K562 (cell line): Measurements from ENCODE around the gene WDR1. TPM values are rescaled to one million over a fixed set of nuclear protein-coding genes. Genes with fewer than 3 reads are reported as not detected.

Source experiments
- ATF1 ChIP-seq, 2 experiments: fragments of 450-650 bp in 1 of 2; IDR thresholded peaks; 2 replicates each; pipeline ENCODE4 v1.6.1; 2016; ENCODE audit warnings: missing compliant biosample characterization in 1 of 2, missing genetic modification characterization in 1 of 2
- CCAR2 ChIP-seq: fragments of 200-400 bp; formaldehyde crosslinking; IDR thresholded peaks from 2 replicates; pipeline ENCODE4 v1.6.1; 2017; ENCODE audit warnings: mild to moderate bottlenecking, low read depth, low read length
- CREB1 ChIP-seq, 2 experiments: sonication (generic) in 1 of 2; formaldehyde crosslinking in 1 of 2; IDR thresholded peaks; 2 replicates each; pipeline versions ENCODE4 v1.6.1 to v1.8.0; 2012 to 2022; ENCODE audit warnings: inconsistent platforms in 1 of 2, mild to moderate bottlenecking in 1 of 2, missing genetic modification reagents in 1 of 2, moderate library complexity in 1 of 2
- GABPB1 ChIP-seq: sonication (generic); formaldehyde crosslinking; IDR thresholded peaks from 2 replicates; pipeline ENCODE4 v1.8.0; 2022; ENCODE audit warnings: mild to moderate bottlenecking, missing genetic modification reagents
- HDAC8 ChIP-seq: fragments of 450-650 bp; IDR thresholded peaks from 2 replicates; pipeline ENCODE4 v1.6.1; 2016; ENCODE audit warnings: mild to moderate bottlenecking, missing genetic modification characterization, moderate library complexity, missing compliant biosample characterization
- LCOR ChIP-seq: sonication (generic); formaldehyde crosslinking; IDR thresholded peaks from 2 replicates; pipeline ENCODE4 v1.8.0; 2022; ENCODE audit warnings: mild to moderate bottlenecking, missing genetic modification reagents
- PHB ChIP-seq: fragments of 250-450 bp; sonication (Bioruptor Pico); IDR thresholded peaks from 2 replicates; pipeline ENCODE4 v1.5.0; 2021
- RAD51 ChIP-seq: fragments of 450-650 bp; IDR thresholded peaks from 2 replicates; pipeline ENCODE4 v1.7.1; 2016; ENCODE audit warnings: low read depth, mild to moderate bottlenecking, borderline replicate concordance
- RB1 ChIP-seq: fragments of 450-650 bp; IDR thresholded peaks from 2 replicates; pipeline ENCODE4 v1.6.1; 2017; ENCODE audit warnings: low read depth, mild to moderate bottlenecking
- RFX1 ChIP-seq: fragments of 450-650 bp; IDR thresholded peaks from 2 replicates; pipeline ENCODE4 v1.6.1; 2016; ENCODE audit warnings: mild to moderate bottlenecking, moderate library complexity
- SIN3A ChIP-seq, 2 experiments: fragments of 150-350 bp in 1 of 2; IDR thresholded peaks; 2 replicates each; pipeline ENCODE4 v1.6.1; 2011 to 2016; ENCODE audit warnings: borderline replicate concordance in 2 of 2, low read depth in 2 of 2, low read length in 2 of 2, mild to moderate bottlenecking in 2 of 2, moderate library complexity in 2 of 2; ENCODE audit not compliant: control insufficient read depth in 1 of 2
- TOE1 ChIP-seq, 2 experiments: fragments of 450-650 bp in 1 of 2; sonication (generic) in 1 of 2; formaldehyde crosslinking in 1 of 2; IDR thresholded peaks; 2 replicates each; pipeline versions ENCODE4 v1.7.1 to v1.8.0; 2016 to 2022; ENCODE audit warnings: borderline replicate concordance in 2 of 2, mild to moderate bottlenecking in 2 of 2, antibody characterized with exemption in 1 of 2, inconsistent platforms in 1 of 2, low read depth in 1 of 2, missing genetic modification reagents in 1 of 2, moderate library complexity in 1 of 2
- ZNF408 ChIP-seq: fragments of 250-450 bp; sonication (Bioruptor Pico); IDR thresholded peaks from 2 replicates; pipeline ENCODE4 v1.4.0; 2020; ENCODE audit warnings: low read depth, mild to moderate bottlenecking, moderate library complexity
- ZNF766 ChIP-seq: fragments of 200-800 bp; sonication (Bioruptor generic); conservative IDR thresholded peaks from 2 replicates; pipeline ENCODE4 v1.6.1; 2016; ENCODE audit warnings: missing genetic modification characterization, missing compliant biosample characterization
- polyA plus RNA-seq, 8 experiments: library from polyadenylated mRNA; depleted of rRNA in 4 of 8; stranded (reverse) in 5 of 8; unstranded in 3 of 8; fragments of >200 nt; fragmentation: Nextera tagmentation in 2 of 8; fragmentation: Illumina TruSeq in 1 of 8; extraction: Ambion mirVana in 2 of 8; extraction: Trizol in 1 of 8; gene quantifications; 2 replicates each; pipeline versions ENCODE4 v1.2.1 to v1.2.3, GENCODE V29; 2011 to 2014; ENCODE audit warnings: inconsistent platforms in 1 of 8, missing spikeins in 1 of 8
- total RNA-seq, 7 experiments: library from RNA; depleted of rRNA in 6 of 7; stranded (reverse); fragments of >200 nt in 6 of 7; fragmentation: Illumina TruSeq in 2 of 7; extraction: Trizol in 2 of 7; gene quantifications; 2 replicates each; pipeline versions ENCODE4 v1.2.1 to v1.2.3, GENCODE V29; 2011 to 2021; ENCODE audit warnings: low replicate concordance in 1 of 7
- TF ChIP-seq, protein P1 (sequence below): fragments of 250-450 bp; sonication (Bioruptor Pico); IDR thresholded peaks from 2 replicates; pipeline ENCODE4 v1.6.1; 2021; ENCODE audit warnings: mild to moderate bottlenecking
- TF ChIP-seq, protein P2 (sequence below), 2 experiments: fragments of 450-650 bp in 1 of 2; IDR thresholded peaks; 2 replicates each; pipeline ENCODE4 v1.6.1; 2011 to 2017; ENCODE audit warnings: low read depth in 2 of 2, antibody characterized with exemption in 1 of 2, borderline replicate concordance in 1 of 2, low read length in 1 of 2, mild to moderate bottlenecking in 1 of 2, mixed read lengths in 1 of 2; ENCODE audit not compliant: control insufficient read depth in 1 of 2
- TF ChIP-seq, protein P3 (sequence below): fragments of 450-650 bp; IDR thresholded peaks from 2 replicates; pipeline ENCODE4 v1.6.1; 2017; ENCODE audit warnings: antibody characterized with exemption

Gene WDR1
- total and polyA plus RNA-seq, 9 of the 15 experiments (the other 6 are each of a cell fraction or from before 2014, with no cell fraction given): 16.1 to 213 (median 125) TPM

DNA sequence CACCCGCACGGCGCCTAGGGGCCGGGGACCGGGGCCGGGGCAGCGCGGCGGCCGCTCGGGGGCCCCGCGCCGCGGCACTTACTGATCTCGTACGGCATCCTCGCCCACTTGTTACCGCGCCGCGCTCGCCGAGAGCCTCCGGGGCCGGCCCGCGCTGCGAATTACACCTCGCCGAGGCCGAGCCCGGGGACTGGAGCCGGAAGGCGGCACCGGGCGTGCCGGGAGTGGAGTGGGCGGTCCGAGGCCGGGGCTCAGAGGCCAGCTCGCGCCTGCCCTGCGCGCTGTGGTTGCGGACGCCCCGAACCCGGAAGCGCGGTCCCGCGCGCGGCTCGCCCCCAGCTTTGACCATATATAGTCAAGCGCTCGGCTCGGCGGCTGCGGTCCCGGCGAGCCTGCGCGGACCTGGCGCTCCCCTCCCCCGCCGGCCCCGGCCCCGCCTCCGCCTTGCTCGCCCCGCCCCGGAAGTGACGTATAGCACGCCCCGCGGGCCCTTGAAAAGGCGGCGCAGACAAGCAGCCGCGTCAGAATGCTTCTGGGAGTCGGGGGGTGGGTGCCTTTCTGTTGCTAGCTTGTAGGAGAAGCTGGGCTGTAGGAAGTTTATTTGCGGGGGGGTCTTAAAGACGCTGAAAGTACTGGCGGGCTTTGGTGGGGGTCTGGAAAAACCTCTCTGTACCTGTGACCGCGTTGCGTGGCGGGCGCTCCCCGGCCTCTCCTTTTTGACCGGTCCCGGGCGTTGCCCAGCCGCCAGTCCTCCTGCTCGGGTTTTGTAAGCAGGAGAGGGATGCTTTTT lies at the start of gene WDR1 (continued):
- TF ChIP-seq ATF1 (CRISPR knock-in tag; IDR thresholded peaks at IDR 0.05): peak; percentile 46; the same call in 1 of the 2 replicates
- TF ChIP-seq ATF1 (tag; IDR thresholded peaks at IDR 0.05): peak; percentile 91
- TF ChIP-seq, protein P1, sequence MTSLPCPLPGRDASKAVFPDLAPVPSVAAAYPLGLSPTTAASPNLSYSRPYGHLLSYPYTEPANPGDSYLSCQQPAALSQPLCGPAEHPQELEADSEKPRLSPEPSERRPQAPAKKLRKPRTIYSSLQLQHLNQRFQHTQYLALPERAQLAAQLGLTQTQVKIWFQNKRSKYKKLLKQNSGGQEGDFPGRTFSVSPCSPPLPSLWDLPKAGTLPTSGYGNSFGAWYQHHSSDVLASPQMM (CRISPR knock-in tag): peak; percentile 29; the same call in 1 of the 2 replicates
- TF ChIP-seq ZNF766: peak; percentile 81; the same call in 1 of the 2 replicates
- no peak for TF ChIP-seq RFX1
- TF ChIP-seq, protein P2, sequence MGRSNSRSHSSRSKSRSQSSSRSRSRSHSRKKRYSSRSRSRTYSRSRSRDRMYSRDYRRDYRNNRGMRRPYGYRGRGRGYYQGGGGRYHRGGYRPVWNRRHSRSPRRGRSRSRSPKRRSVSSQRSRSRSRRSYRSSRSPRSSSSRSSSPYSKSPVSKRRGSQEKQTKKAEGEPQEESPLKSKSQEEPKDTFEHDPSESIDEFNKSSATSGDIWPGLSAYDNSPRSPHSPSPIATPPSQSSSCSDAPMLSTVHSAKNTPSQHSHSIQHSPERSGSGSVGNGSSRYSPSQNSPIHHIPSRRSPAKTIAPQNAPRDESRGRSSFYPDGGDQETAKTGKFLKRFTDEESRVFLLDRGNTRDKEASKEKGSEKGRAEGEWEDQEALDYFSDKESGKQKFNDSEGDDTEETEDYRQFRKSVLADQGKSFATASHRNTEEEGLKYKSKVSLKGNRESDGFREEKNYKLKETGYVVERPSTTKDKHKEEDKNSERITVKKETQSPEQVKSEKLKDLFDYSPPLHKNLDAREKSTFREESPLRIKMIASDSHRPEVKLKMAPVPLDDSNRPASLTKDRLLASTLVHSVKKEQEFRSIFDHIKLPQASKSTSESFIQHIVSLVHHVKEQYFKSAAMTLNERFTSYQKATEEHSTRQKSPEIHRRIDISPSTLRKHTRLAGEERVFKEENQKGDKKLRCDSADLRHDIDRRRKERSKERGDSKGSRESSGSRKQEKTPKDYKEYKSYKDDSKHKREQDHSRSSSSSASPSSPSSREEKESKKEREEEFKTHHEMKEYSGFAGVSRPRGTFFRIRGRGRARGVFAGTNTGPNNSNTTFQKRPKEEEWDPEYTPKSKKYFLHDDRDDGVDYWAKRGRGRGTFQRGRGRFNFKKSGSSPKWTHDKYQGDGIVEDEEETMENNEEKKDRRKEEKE (IDR thresholded peaks at IDR 0.05; ENCODE audit: borderline replicate concordance in 1 of 2, control insufficient read depth in 1 of 2, low read depth in 2 of 2, low read length in 1 of 2): no peak
- TF ChIP-seq RB1: peak; percentile 65
- 0 out of 2 replicates have a peak, but pooled peaks have one; percentile 39 for TF ChIP-seq TOE1 (IDR thresholded peaks at IDR 0.05; ENCODE audit: borderline replicate concordance)
- no peak for TF ChIP-seq TOE1 (CRISPR knock-in tag; IDR thresholded peaks at IDR 0.05; ENCODE audit: borderline replicate concordance, low read depth)
- peak; percentile 76 to 86; a peak in 3 of 4 replicates for TF ChIP-seq SIN3A (IDR thresholded peaks at IDR 0.05; ENCODE audit: borderline replicate concordance in 2 of 2, control insufficient read depth in 1 of 2, low read depth in 2 of 2, low read length in 2 of 2)
- TF ChIP-seq CCAR2: no peak
- TF ChIP-seq RAD51: no peak
- TF ChIP-seq, protein P3, sequence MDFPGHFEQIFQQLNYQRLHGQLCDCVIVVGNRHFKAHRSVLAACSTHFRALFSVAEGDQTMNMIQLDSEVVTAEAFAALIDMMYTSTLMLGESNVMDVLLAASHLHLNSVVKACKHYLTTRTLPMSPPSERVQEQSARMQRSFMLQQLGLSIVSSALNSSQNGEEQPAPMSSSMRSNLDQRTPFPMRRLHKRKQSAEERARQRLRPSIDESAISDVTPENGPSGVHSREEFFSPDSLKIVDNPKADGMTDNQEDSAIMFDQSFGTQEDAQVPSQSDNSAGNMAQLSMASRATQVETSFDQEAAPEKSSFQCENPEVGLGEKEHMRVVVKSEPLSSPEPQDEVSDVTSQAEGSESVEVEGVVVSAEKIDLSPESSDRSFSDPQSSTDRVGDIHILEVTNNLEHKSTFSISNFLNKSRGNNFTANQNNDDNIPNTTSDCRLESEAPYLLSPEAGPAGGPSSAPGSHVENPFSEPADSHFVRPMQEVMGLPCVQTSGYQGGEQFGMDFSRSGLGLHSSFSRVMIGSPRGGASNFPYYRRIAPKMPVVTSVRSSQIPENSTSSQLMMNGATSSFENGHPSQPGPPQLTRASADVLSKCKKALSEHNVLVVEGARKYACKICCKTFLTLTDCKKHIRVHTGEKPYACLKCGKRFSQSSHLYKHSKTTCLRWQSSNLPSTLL: peak; percentile 33; the same call in 1 of the 2 replicates
- TF ChIP-seq CREB1 (IDR thresholded peaks at IDR 0.05): peak; percentile 84
- TF ChIP-seq CREB1 (CRISPR knock-in tag; IDR thresholded peaks at IDR 0.05): peak; percentile 84
- peak; percentile 75; the same call in 1 of the 2 replicates for TF ChIP-seq LCOR
- peak; percentile 91 for TF ChIP-seq GABPB1 (CRISPR knock-in tag)
- TF ChIP-seq PHB (CRISPR knock-in tag): peak; percentile 95
- no peak for TF ChIP-seq ZNF408 (CRISPR knock-in tag)
- no peak for TF ChIP-seq HDAC8 (tag)
